Left ventricle myocardium superior (tissue), 1 donor: ENCODE measurements around the gene CADPS2. TPM values are rescaled to one million over a fixed set of nuclear protein-coding genes. Genes with fewer than 3 reads are reported as not detected.

Experiments used
- ATAC-seq: fragments of 200-7000 bp; cut with Tn5 transposase; one replicate; pipeline ENCODE4 v1.9.1; 2020; ENCODE audit warnings: mild to moderate bottlenecking, moderate library complexity
- DNase-seq: peaks from one replicate; pipeline ENCODE4 v3.0.0-alpha.2; 2020
- intact Hi-C: fragments of 100-400 bp; cut with micrococcal nuclease; formaldehyde crosslinking; loops from one replicate; pipeline ENCODE4 v1.11.0; 2022
- total RNA-seq: library from RNA; stranded (reverse); fragmentation: NEBNext Ultra II Directional; extraction: Animal tissue kit (Norgen Biotek cat#: 25700); gene quantifications from one replicate; pipeline ENCODE4 v1.2.1, GENCODE V29; 2021
- donor health status: DM: no; HTN: yes; CAD: no; lungs with severe emphysema.

CADPS2 gene
- total RNA-seq, 1 donor from 2014 or later, result 29.1 TPM

- DNase-seq (no peak), ATAC-seq (no peak)
- intact Hi-C loops, result loop anchor here (10.0 kb wide), 1 partner anchor 363 kb away; no protein-coding TSS in a partner anchor
Observed at GRCh38 chr7:122791959-122792545, 94.2 kb downstream of the CADPS2 start.

GRCh38 chr7:122790591-122790990 lies 95.7 kb downstream of the CADPS2 start:
- intact Hi-C loops, result loop anchor here (10.0 kb wide), 1 partner anchor 364 kb away; no protein-coding TSS in a partner anchor
- DNase-seq (no peak), ATAC-seq (no peak)

- ATAC-seq (peak; percentile 40), DNase-seq (no peak)
- intact Hi-C loops, result loop anchor here (10.0 kb wide), 1 partner anchor 365 kb away; no protein-coding TSS in a partner anchor
Observed at GRCh38 chr7:122790132-122790531, 96.1 kb downstream of the CADPS2 start.

- intact Hi-C loops, result no loop called here
- no peak for ATAC-seq
- DNase-seq, result no peak
Observed at GRCh38 chr7:122789156-122789555, 97.1 kb downstream of the CADPS2 start.

- intact Hi-C loops, result no loop called here
- ATAC-seq, result no peak
- DNase-seq, result no peak
Observed at GRCh38 chr7:122770686-122771335, 115.4 kb downstream of the CADPS2 start.

- DNase-seq, result no peak
- intact Hi-C loops, result no loop called here
Observed at GRCh38 chr7:122768827-122769226, 117.4 kb downstream of the CADPS2 start.

GRCh38 chr7:122767339-122767738 lies 118.9 kb downstream of the CADPS2 start:
- no peak for DNase-seq
- intact Hi-C loops, result no loop called here
- ATAC-seq, result no peak

More at GRCh38 chr7:122768827-122769226, 117.4 kb downstream of the CADPS2 start:
- no peak for ATAC-seq

- ATAC-seq (no peak), DNase-seq (no peak)
- intact Hi-C loops, result no loop called here
Observed at GRCh38 chr7:122766593-122766992, 119.7 kb downstream of the CADPS2 start.

- intact Hi-C loops, result no loop called here
- no peak for ATAC-seq
- no peak for DNase-seq
Observed at GRCh38 chr7:122764902-122765301, 121.4 kb downstream of the CADPS2 start.

GRCh38 chr7:122764020-122764419 lies 122.2 kb downstream of the CADPS2 start:
- intact Hi-C loops, result no loop called here

GRCh38 chr7:122762071-122762470 lies 124.2 kb downstream of the CADPS2 start:
- intact Hi-C loops, result no loop called here
- DNase-seq, result no peak
- no peak for ATAC-seq

More at GRCh38 chr7:122764020-122764419, 122.2 kb downstream of the CADPS2 start:
- DNase-seq (no peak), ATAC-seq (no peak)

- intact Hi-C loops, result no loop called here
- ATAC-seq (no peak), DNase-seq (no peak)
Observed at GRCh38 chr7:122758501-122758900, 127.8 kb downstream of the CADPS2 start.

- intact Hi-C loops, result no loop called here
- DNase-seq, result no peak
- ATAC-seq, result no peak
Observed at GRCh38 chr7:122756860-122757259, 129.4 kb downstream of the CADPS2 start.

GRCh38 chr7:122755696-122756095 lies 130.6 kb downstream of the CADPS2 start:
- intact Hi-C loops, result no loop called here
- DNase-seq (no peak), ATAC-seq (no peak)

GRCh38 chr7:122752583-122752982 lies 133.7 kb downstream of the CADPS2 start:
- ATAC-seq, result no peak
- no peak for DNase-seq
- intact Hi-C loops, result no loop called here

GRCh38 chr7:122750389-122750788 lies 135.9 kb downstream of the CADPS2 start:
- ATAC-seq (no peak), DNase-seq (no peak)
- intact Hi-C loops, result no loop called here

- ATAC-seq (no peak), DNase-seq (no peak)
- intact Hi-C loops, result no loop called here
Observed at GRCh38 chr7:122748195-122748594, 138.1 kb downstream of the CADPS2 start.

- ATAC-seq, result no peak
- intact Hi-C loops, result no loop called here
Observed at GRCh38 chr7:122746948-122747347, 139.3 kb downstream of the CADPS2 start.

GRCh38 chr7:122743211-122743610 lies 143.0 kb downstream of the CADPS2 start:
- DNase-seq, result no peak
- no peak for ATAC-seq
- intact Hi-C loops, result no loop called here

More at GRCh38 chr7:122746948-122747347, 139.3 kb downstream of the CADPS2 start:
- DNase-seq, result no peak

- intact Hi-C loops, result no loop called here
- DNase-seq (no peak), ATAC-seq (no peak)
Observed at GRCh38 chr7:122738947-122739346, 147.3 kb downstream of the CADPS2 start.

- intact Hi-C loops, result no loop called here
- ATAC-seq, result no peak
- no peak for DNase-seq
Observed at GRCh38 chr7:122736183-122736582, 150.1 kb downstream of the CADPS2 start.
